GM12865 (cell line): ENCODE data around the gene TENM4.

Source experiments
- DNase-seq: peaks from one replicate; pipeline ENCODE4 v3.0.0; 2010; ENCODE audit warnings: low read depth
- H3K4me3 ChIP-seq: 2 replicates; pipeline ENCODE4 v1.5.1; 2011; ENCODE audit warnings: mild to moderate bottlenecking, low read depth, low read length, control low read depth
- TF ChIP-seq, protein P1 (sequence below): IDR thresholded peaks from 2 replicates; pipeline ENCODE4 v1.5.1; 2011; ENCODE audit warnings: low read length, control low read depth, low read depth, inconsistent platforms; ENCODE audit not compliant: insufficient read depth; ENCODE audit errors: missing control alignments

The TENM4 gene

GRCh38 chr11:79287952-79288351 lies 152.9 kb downstream of the TENM4 start:
- DNase-seq, result no peak
- TF ChIP-seq, protein P1, sequence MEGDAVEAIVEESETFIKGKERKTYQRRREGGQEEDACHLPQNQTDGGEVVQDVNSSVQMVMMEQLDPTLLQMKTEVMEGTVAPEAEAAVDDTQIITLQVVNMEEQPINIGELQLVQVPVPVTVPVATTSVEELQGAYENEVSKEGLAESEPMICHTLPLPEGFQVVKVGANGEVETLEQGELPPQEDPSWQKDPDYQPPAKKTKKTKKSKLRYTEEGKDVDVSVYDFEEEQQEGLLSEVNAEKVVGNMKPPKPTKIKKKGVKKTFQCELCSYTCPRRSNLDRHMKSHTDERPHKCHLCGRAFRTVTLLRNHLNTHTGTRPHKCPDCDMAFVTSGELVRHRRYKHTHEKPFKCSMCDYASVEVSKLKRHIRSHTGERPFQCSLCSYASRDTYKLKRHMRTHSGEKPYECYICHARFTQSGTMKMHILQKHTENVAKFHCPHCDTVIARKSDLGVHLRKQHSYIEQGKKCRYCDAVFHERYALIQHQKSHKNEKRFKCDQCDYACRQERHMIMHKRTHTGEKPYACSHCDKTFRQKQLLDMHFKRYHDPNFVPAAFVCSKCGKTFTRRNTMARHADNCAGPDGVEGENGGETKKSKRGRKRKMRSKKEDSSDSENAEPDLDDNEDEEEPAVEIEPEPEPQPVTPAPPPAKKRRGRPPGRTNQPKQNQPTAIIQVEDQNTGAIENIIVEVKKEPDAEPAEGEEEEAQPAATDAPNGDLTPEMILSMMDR, result no peak
- no peak overlapping the region for H3K4me3 ChIP-seq

DNA sequence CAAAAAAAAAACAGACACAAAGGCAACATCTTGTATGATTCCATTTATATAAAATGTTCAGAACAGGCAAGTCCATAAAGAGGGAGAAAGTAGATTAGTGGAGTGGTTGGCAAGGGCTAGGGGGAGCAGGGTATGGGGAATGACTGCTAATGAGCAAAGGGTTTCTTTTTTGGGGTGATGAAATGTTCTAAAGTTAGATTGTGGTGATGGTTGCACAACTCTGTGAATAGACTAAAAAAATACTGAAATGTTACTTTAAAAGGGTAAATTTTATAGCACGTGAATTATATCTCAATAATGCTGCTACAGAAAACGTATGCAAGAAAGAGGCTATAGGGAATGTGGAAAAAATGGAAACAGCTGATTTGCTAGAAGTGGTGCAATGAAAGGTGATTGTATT lies 155.1 kb downstream of the TENM4 start:
- DNase-seq, result no peak

GRCh38 chr11:79276736-79277325 lies 164.0 kb downstream of the TENM4 start:
- DNase-seq, result no peak
- TF ChIP-seq, protein P1, result no peak

More for the DNA sequence above, 155.1 kb downstream of the TENM4 start:
- no peak overlapping the region for H3K4me3 ChIP-seq
- TF ChIP-seq, protein P1, result no peak

GRCh38 chr11:79274636-79275331 lies 166.0 kb downstream of the TENM4 start:
- DNase-seq, result no peak
- no peak overlapping the region for H3K4me3 ChIP-seq
- TF ChIP-seq, protein P1, result no peak

More at GRCh38 chr11:79276736-79277325, 164.0 kb downstream of the TENM4 start:
- no peak overlapping the region for H3K4me3 ChIP-seq

- DNase-seq, result no peak
- TF ChIP-seq, protein P1, result no peak
- no peak overlapping the region for H3K4me3 ChIP-seq
Measured at GRCh38 chr11:79273781-79274180, 167.0 kb downstream of the TENM4 start.

GRCh38 chr11:79269611-79270307 lies 171.1 kb downstream of the TENM4 start:
- H3K4me3 ChIP-seq, result no peak overlapping the region
- TF ChIP-seq, protein P1, result no peak
- DNase-seq, result no peak
